GM19468 (cell line): ENCODE results near the gene KRTAP10-8.
"Not testable (repeated sequence)": the region's sequence is repeated elsewhere in the genome, so short reads cannot be mapped to it uniquely, and the experiment has no call there.

Experiments
- ATAC-seq: cut with Tn5 transposase; IDR thresholded peaks from one replicate; pipeline ENCODE4 v1.9.1; 2021; ENCODE audit warnings: mild to moderate bottlenecking, moderate library complexity, moderate number of reproducible peaks; ENCODE audit not compliant: unreplicated experiment; ENCODE audit errors: extremely low read depth

Gene KRTAP10-8

GRCh38 chr21:44657635-44658540, 46.0 kb downstream of the KRTAP10-8 start, which contains the start of gene KRTAP12-3:
Gene KRTAP12-3 (plus strand): TSS chr21:44657932. CDS start chr21:44657980, 48 bp downstream.
- no peak for ATAC-seq

GRCh38 chr21:44658541-44658910, 46.6 kb downstream of the KRTAP10-8 start:
- ATAC-seq: no peak

- ATAC-seq: no peak
Observed at GRCh38 chr21:44658913-44659595, 47.2 kb downstream of the KRTAP10-8 start.

GRCh38 chr21:44661567-44661966, 49.7 kb downstream of the KRTAP10-8 start:
- ATAC-seq: not testable (repeated sequence)
